ENCODE measurements around the gene KIAA1586. TPM values are rescaled to one million over a fixed set of nuclear protein-coding genes. Genes with fewer than 3 reads are reported as not detected.

The KIAA1586 gene
- total RNA-seq, 1 experiment from 2014 or later = 6.0 TPM

DNA sequence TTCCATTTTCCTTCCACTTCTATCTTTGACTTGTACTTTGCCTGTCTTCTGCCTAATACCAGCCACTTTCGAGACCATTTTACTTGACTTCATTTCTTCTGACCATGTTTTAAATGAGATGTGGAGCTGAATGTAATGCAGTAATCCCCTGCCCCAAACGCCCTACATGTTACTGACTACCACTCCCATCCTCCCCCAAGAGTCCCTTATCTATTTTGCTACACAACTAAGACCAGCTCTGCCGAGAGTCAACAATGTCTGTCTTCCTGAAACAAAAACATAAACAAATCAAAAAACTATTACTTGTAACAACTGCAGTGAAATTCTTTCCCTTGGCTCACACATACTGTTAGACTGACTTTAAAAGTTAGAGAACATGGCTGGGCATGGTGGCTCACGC lies 27.1 kb upstream of the KIAA1586 start:
- intact Hi-C loops (cut with micrococcal nuclease) = no loop called here
- no TSS peak for BruUV-seq (replicated peaks)
- POLR2A ChIA-PET (ENCODE audit: unreplicated experiment) = no interaction called here
- TF ChIP-seq, protein P1, sequence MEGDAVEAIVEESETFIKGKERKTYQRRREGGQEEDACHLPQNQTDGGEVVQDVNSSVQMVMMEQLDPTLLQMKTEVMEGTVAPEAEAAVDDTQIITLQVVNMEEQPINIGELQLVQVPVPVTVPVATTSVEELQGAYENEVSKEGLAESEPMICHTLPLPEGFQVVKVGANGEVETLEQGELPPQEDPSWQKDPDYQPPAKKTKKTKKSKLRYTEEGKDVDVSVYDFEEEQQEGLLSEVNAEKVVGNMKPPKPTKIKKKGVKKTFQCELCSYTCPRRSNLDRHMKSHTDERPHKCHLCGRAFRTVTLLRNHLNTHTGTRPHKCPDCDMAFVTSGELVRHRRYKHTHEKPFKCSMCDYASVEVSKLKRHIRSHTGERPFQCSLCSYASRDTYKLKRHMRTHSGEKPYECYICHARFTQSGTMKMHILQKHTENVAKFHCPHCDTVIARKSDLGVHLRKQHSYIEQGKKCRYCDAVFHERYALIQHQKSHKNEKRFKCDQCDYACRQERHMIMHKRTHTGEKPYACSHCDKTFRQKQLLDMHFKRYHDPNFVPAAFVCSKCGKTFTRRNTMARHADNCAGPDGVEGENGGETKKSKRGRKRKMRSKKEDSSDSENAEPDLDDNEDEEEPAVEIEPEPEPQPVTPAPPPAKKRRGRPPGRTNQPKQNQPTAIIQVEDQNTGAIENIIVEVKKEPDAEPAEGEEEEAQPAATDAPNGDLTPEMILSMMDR (conservative IDR thresholded peaks at IDR 0.05; ENCODE audit: low read depth, low read length) = no peak
- TF ChIP-seq EZH2phosphoT487 (IDR thresholded peaks at IDR 0.05; ENCODE audit: borderline replicate concordance, low read length) (no peak), EZH2 (IDR thresholded peaks at IDR 0.05; ENCODE audit: low read length, unreplicated experiment) (no peak)
- no peak overlapping the region for H3K9ac ChIP-seq (ENCODE audit: low read length)
- CTCF ChIA-PET = no interaction called here
- no peak for DNase-seq
- H3K4me1 ChIP-seq (ENCODE audit: insufficient read depth, low read length) = no peaks in the 10 kb centered on the region
- no peak overlapping the region for H2AFZ ChIP-seq (ENCODE audit: low read length)
- no peaks in the 10 kb centered on the region for H3K79me2 ChIP-seq (ENCODE audit: low read length)
- H3K36me3 ChIP-seq (ENCODE audit: low read depth, low read length) = no peaks in the 10 kb centered on the region
- H3F3A ChIP-seq (ENCODE audit: low read length, unreplicated experiment) = no peaks in the 10 kb centered on the region
- H3K4me3 ChIP-seq (ENCODE audit: low read length) = no peak overlapping the region
- peaks cover 7% of the 10 kb centered on the region for H3K9me3 ChIP-seq (ENCODE audit: low read length)
- no peak overlapping the region for H3K4me2 ChIP-seq (ENCODE audit: low read length)
- no peaks in the 10 kb centered on the region for H4K20me1 ChIP-seq (ENCODE audit: low read length)
- ATAC-seq = no peak
- H3K9me2 ChIP-seq (replicated peaks; ENCODE audit: low read length) = no peaks in the 10 kb centered on the region
- H3K27ac ChIP-seq (ENCODE audit: low read length) = no peak overlapping the region
- H3K27me3 ChIP-seq (ENCODE audit: low read length) = no peaks in the 10 kb centered on the region

DNA sequence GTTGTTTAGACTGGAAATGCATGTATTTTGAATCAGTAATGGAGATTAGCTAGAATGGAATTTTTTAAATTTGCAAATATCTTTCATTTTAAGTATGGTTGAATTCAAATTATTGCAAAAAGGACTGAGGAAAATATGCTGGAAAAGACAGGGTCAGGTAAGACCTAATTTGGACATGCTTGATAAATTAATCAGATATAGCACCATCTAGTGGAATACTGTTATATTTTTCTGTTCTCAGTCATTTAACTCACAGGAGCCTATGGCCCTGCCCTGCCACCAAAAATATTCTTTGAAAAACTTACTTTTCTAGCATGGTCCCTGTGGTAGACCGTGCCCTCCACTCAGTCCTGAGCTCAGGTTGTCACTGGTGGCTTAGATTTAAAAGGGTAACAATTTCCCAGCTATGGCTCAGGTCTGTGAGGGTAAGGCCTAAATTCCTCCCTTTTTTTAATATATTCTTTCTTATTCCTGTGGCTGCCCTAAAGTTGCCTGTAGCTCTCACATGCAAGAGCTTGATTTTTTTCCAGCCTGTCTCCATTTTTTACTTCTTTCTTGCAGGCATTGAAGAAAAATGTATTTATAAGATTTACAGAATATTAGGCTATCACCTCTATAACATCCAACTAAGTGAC lies 25.3 kb upstream of the KIAA1586 start:
- Histone ChIP-seq H3K36me3 (ENCODE audit: low read depth, low read length) (no peaks in the 10 kb centered on the region), H2AFZ (ENCODE audit: low read length) (no peak overlapping the region), H3K4me1 (ENCODE audit: insufficient read depth, low read length) (no peaks in the 10 kb centered on the region), H3K9me3 (ENCODE audit: low read length) (peaks cover 17% of the 10 kb centered on the region), H3K4me3 (ENCODE audit: low read length) (no peak overlapping the region), H3K79me2 (ENCODE audit: low read length) (no peaks in the 10 kb centered on the region), H3K4me2 (ENCODE audit: low read length) (no peak overlapping the region), H3K9ac (ENCODE audit: low read length) (no peak overlapping the region), H3K27me3 (ENCODE audit: low read length) (no peaks in the 10 kb centered on the region), H3K9me2 (replicated peaks; ENCODE audit: low read length) (no peaks in the 10 kb centered on the region), H3K27ac (ENCODE audit: low read length) (no peak overlapping the region), H4K20me1 (ENCODE audit: low read length) (no peaks in the 10 kb centered on the region), H3F3A (ENCODE audit: low read length, unreplicated experiment) (no peaks in the 10 kb centered on the region)
- intact Hi-C loops (cut with micrococcal nuclease) = loop anchor here (1.0 to 10.0 kb wide), 3 partner anchors 60 to 294 kb away; partner anchors contain the start of gene PRIM2
- ATAC-seq (peak; percentile 95), DNase-seq (peak; percentile 81)
- ChIA-PET CTCF (no interaction called here), POLR2A (ENCODE audit: unreplicated experiment) (no interaction called here)
- BruUV-seq (replicated peaks) = no TSS peak
- TF ChIP-seq EZH2phosphoT487 (IDR thresholded peaks at IDR 0.05; ENCODE audit: borderline replicate concordance, low read length) = no peak
- TF ChIP-seq, protein P1 (conservative IDR thresholded peaks at IDR 0.05; ENCODE audit: low read depth, low read length) = peak; percentile 70

DNA sequence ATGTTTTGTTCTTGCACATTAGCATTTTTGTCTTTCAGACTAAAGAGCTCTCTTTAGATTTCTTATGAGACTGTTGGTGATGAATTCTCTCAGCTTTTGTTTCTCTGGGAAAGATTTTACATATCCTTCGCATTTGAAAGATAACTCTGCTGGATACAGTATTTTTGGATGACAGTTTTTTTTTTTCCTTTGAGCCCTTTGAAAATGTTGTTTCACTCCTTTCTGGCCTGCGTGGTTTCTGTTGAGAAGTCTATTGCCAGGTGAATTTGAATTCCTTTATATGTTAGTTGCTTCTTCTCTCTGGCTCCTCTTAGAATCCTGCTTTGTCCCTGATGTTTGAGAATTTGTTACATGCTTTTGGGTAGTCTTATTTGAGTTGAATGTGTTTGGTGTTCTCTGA lies 22.2 kb upstream of the KIAA1586 start:
- no peaks in the 10 kb centered on the region for H3K27me3 ChIP-seq (ENCODE audit: low read length)
- POLR2A ChIA-PET (ENCODE audit: unreplicated experiment) = no interaction called here
- no peaks in the 10 kb centered on the region for H3K9me2 ChIP-seq (replicated peaks; ENCODE audit: low read length)
- H3K4me1 ChIP-seq (ENCODE audit: insufficient read depth, low read length) = peaks cover 26% of the 10 kb centered on the region
- TF ChIP-seq, protein P1 (conservative IDR thresholded peaks at IDR 0.05; ENCODE audit: low read depth, low read length) = no peak
- H3K79me2 ChIP-seq (ENCODE audit: low read length) = no peaks in the 10 kb centered on the region
- ATAC-seq (no peak), DNase-seq (no peak)
- H3K9ac ChIP-seq (ENCODE audit: low read length) = no peak overlapping the region
- no peaks in the 10 kb centered on the region for H4K20me1 ChIP-seq (ENCODE audit: low read length)
- intact Hi-C loops (cut with micrococcal nuclease) = loop anchor here (10.0 kb wide), 1 partner anchor 290 kb away; the partner anchor contains the start of gene PRIM2
- no peaks in the 10 kb centered on the region for H3K36me3 ChIP-seq (ENCODE audit: low read depth, low read length)
- H3K27ac ChIP-seq (ENCODE audit: low read length) = no peak overlapping the region
- H3F3A ChIP-seq (ENCODE audit: low read length, unreplicated experiment) = no peaks in the 10 kb centered on the region
- H3K4me2 ChIP-seq (ENCODE audit: low read length) = no peak overlapping the region
- CTCF ChIA-PET = no interaction called here
- no peak overlapping the region for H3K4me3 ChIP-seq (ENCODE audit: low read length)
- H3K9me3 ChIP-seq (ENCODE audit: low read length) = peaks cover 17% of the 10 kb centered on the region
- H2AFZ ChIP-seq (ENCODE audit: low read length) = no peak overlapping the region
- BruUV-seq (replicated peaks) = no TSS peak
